NCI-H226 (cell line): ENCODE data around the gene CCR5AS.
"Not testable (repeated sequence)": the region's sequence is repeated elsewhere in the genome, so short reads cannot be mapped to it uniquely, and the experiment has no call there.

Experiments used
- DNase-seq: peaks from one replicate; pipeline ENCODE4 v3.0.0-alpha.2; 2015

The CCR5AS gene

DNA sequence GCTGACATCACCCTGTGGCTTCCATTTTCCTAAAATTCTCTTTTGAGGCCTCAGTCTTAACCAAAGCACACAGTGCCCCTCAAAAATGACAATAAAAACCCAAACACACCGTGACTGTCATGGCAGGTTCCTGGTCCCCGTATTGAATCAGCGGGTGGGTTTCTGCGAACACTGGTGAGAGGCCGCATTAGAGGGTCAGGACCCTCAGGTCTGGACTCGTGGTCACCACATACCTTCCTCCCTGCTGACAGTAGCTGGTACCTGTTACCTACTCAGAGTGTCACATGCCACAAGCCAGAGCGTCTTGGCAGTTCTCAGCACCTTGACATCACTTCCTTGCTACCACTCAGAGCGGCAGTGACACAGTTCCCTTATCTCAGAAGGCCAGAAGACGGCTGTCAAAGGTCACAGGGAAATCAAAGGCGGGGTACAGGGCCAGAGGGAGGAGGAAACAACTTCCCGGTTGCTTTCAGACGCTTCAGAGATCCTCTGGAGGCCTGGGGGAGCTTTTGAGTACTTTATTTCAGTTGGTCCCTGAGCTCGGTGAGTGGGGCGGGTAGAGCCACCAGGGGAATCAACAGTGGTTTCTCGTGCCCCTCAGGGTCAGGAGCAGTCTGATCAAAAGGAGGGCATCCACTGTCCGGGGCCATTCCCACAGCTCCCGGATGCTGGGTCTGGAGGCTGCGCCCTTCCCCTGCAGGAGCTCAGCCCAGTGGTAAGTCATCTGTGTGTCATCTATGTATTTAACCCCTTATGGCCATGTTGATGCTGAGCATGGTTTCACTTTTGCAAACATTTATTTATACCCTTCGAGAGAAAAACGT, at the start of gene CCR5AS, which contains the start of gene CCRL2:
CCR5AS (minus strand) TSS at position 279 of the 824 bp plus-strand sequence.
CCRL2 (plus strand) TSS at position 472 of the 824 bp plus-strand sequence. CDS start 821 bp downstream, outside the sequence.
- peak; percentile 72 for DNase-seq

DNA sequence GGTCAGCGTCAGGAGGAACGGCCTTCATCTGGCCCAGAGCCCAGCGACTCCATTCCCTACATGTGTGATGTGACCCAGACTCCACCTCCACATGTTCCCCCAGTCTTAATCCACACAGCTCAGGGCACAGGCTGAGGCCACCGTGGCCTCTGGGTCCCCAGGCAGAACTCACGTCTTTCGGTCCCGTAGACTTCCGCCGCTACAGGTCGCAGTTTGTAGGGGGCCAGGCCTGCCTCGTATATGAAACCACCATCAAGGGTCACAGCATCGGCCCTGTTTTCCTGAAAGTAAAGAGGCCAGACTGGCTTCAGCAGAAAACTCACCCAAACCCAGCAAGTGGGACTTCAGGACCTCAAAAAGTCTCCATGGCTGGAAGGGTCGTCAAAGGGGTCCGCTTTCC, 49.3 kb upstream of the CCR5AS start:
- DNase-seq: no peak

DNA sequence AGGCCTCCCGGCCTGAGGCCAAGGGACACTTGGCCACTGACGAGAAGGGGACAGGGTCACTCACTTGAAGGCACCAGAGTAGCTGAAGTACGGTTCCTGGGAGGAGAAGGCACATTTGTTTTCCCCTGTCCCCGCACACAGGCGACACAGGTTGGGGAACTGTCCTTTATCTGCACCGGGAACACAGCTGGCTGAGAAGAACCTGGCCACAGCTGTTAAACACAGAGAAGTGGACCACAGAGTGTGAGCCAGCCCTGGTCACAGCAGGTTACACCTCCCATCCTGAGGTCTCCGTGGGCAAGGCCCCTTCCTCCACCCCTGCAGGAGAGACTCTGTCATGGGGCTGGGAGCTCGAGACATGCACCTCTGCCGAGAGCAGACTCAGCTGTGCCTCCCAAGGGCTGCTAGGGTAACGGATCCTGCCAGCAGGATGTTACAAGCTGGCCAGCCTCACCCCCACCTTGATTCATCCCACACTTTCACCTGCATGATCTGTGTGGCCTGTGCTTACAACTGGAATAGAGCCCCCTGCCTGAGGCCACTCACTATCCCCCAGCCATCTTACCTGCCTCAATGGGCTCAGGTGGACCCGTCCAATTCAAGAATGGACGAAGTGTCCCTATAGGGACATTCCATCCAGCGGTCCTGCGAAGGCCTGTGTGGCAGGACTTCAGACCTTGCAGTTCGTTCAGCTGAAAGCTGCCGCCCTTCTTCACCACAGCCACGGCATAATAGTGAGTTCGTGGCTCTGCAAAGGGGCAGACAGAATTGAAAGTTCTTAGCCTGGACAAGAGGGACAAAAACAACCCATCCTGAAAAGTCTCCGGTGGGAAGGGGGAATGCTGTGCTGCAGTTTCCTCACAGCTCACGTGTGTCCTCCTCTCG, 48.6 kb upstream of the CCR5AS start:
- DNase-seq: no peak

DNA sequence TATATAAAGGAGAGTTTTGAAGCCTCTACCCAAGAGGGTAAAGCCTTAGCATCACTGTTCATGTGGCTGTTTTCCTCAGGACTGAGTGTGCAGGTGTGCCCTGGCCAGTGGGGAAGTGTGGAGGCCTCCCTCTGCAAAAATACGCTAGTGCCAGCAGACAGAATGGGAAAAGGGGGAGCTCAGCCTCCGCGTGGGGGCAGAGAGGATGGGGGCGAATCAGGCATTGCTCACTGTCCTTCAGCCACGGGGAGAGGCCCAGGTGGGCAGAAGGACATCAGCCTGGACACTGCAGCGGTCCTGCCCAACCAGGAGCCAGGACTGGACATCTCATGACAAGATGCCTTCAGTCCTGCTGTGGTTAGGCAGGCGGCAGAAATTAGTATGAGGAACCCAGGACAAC, 47.7 kb upstream of the CCR5AS start:
- no peak for DNase-seq

DNA sequence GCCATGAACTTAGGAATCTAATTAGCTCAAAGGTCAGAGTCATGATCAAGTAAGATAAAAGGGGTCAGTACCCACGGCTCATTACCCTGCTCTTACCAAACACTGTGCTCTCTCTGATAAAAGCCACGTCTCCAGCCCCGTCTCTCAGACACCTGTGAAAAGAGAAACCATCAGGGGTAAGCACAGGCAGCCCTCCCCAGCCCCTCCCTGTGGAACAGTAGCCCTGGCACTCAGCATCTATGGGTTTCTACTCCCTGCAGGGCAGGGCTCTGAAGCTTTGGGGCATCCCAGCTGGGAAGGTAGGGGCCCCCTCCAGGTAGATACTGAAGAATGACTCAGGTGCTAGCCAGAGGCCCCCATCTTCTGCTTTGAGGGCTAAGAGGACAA, 47.3 kb upstream of the CCR5AS start:
- DNase-seq: no peak

DNA sequence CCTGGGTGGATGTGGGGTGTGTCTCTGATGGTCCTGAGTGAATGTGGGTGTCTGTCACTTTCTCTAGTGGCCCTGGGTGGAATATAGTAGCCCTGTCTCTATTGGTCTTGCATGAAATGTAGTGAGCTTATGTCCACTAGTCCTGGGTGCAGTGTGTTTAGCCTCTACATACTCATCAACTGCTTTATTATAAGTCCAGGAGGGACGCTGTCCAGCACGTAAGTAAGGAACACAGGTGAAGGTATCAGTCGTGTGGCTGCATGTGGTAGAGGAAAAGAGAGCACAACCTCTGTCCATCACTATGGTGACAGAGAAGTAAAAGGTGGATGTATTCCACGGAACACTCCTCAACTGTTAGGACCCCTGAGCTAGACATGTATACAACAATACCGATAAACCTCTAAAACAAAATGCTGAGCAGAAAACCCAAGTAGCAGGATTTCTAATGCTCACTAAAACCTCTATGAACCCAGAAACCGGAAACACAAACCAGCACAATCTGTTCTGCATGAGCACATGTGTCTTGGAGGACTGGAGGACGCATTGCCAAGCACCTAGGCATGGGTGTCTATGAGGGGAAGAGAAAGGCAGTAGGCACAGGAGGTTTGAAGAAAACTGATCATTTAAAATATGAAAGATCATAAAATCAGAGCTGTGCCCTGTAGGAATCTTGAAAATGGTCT, 46.8 kb upstream of the CCR5AS start:
- DNase-seq: no peak

DNA sequence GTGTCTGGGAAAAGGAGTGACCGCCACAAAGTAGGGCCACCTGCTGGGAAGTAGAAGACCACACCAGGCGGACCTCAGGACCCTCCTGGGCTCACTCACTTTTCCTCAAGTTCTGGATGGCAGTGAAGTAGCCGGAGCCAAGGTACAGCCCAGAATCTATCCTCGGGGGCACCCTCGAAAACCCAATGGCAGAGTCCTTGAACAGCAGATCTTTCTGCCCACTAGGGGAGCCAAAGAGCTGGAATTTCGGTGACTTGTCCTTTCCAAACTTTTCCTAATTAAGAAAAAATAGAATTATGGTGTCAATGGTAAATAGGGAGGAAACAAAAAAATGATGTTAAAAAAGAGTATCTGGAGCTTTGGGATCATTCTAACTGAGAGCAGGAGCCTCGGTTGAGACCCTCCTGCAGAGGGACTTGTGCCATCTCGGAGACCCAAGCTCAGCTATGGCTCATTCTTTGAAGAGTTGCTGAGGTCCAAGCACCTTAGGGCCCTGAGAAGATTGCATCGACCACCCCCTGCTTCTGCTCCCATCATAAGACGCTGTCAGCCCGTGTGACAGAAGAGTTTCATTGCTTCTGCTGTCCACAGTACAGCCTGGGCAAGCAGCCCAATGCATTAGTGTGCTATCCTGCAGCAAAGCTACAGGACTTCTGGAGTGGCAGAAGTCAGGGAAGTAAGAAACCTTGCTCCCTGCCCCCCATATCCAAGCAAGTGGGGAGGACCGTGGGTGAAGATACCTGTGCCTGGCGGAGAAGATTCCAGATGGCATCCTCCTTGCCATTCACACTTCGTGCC, 43.1 kb upstream of the CCR5AS start:
- no peak for DNase-seq

DNA sequence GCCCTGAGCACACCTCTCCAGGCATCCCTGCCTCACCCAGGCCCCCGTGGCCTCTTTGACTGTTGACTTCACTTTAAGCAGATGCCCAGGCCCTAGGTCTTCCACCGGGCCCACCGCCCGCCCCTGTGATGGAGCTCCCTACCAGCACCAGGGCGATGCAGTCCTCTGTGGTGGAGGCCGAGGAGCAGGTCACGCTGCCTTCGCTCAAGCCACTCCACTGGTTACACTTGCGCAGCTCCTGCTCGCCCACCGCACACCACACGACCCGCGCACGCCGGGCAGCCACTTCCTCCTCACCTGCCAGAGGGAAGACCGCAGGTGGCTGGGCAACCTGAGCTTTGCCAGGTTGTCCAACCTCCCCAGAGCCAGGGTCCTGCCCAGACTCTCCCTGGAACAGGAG, 41.9 kb upstream of the CCR5AS start:
- DNase-seq: no peak

DNA sequence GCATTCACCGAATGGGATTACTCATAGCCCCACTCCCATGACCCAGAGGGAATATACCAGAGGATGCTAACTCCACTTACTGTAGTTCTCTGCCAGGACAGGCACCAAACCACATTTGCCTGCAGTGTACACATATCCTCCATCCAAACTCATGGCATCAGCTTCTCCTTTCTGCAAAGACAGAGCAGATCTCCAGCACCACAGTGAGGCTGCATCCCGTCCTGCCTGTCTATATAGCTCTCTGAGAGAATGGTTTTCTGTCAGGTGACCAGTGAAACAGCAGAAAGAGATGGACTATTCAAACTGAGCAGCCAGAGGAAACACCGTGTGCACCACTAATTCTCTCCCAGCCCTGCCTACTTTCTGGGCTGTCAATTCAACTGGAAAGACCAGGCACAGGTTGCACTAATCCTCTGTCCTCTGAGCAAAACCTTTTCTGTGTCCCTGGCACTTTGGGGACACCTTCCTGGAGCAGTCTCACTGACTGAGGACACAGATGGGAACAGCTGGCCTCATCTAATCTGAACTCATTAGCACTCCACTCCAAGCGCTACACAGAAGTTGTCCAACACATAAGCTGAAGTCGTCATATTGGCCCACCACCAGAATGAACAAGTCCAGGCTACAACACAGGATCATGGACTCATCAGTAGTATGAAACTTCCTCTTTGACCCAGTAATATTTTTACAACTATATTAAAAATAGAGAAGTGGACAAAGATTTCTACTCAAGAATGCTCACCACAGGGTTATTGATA, 40.5 kb upstream of the CCR5AS start:
- DNase-seq: no peak

DNA sequence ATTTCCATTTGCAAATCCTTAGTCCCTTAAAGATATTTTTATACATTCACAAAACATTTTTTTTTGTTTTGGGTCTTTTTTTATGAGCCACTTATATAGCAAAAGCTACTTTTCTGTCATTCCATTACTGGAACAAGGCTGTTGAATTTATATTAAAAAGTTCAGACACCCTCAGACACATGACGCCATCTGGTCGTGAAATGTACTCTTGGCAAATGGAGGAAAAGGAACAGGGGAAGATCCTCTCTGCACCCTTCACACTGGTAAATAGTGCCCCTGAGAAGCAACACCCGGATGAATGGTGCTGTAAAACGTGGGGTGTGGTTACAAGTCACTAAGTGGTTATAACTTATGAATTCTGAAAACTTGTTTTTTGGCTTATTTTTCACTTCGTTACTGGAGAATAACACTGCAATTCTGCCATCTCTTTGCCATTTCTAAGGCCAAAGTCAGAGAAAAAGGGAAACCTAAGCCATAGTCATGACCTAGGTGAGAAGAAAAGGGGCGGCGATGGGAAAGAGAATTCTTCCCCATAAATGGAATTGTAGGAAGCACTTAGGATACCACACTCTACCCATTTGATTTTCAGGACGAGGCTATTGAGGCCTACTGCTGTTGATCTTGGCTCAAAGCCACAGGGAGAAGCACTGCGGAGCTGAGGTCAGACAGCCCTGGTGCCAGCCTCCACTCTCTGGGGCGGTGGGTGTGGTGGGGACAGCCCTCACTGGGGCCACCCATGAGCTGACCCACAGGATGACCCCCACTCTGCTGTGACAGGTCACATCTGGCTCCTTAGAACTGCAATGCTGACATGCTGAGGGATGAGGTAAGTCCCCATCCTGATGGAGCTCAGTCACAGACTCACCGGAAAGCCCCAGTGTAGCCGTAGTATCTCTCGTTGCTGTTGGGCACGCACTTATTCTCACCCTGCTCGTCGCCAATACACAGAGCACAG, 36.0 kb upstream of the CCR5AS start:
- DNase-seq: no peak

DNA sequence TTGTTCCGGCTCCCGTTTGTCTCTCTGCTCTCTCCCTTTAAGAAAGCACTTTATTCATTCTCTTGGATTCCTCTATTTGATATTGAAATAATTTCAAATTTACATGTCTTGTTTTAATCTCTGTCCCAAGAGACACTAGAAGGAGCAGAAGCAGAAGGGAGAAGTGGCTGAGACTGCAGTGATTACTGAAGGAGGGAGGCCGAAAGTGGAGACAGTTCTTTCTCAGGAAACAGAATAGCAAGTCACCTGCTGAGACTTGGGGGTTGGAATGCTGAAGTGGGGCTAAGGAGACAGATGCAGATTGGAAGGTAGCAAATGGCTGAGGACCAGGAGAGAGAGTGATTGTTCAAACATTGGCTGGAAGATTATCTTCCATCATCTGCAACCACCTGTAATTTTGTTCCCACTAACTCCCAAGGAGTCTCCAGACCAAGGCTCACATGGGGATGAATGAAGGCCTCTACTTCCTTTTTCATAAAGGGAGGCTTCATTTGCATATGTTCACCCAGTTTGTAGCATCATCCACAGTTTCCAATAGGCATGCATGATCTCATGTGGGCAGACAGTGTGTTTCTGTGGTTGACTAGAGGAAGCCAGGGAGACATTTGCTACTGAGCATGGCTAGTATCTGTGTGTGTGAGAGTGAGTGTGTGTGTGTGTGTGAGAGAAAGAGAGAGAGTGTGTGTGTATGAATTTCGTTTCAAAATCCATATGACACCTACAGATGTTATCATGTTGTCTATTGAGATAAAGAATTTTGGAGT, 33.8 kb upstream of the CCR5AS start:
- no peak for DNase-seq

DNA sequence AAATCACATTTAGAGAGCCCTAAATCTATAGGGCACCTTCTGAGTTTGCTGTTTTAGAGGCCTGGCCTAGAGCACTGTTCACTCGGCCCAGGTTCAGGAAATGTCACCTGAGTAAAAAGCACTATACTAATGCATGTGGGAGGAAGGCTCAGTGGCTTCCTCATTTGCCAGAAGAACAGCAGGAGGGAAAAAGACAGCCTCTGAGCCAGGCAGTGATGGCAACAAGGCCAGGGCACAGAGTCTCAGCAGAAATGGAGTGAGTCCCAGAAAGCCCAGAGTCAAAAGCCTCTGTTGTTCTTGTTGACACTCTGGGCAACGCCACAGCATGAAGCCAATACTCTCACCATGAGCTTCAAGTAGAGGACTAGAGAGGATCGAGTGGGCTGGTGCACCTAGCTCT, 32.0 kb upstream of the CCR5AS start:
- no peak for DNase-seq

DNA sequence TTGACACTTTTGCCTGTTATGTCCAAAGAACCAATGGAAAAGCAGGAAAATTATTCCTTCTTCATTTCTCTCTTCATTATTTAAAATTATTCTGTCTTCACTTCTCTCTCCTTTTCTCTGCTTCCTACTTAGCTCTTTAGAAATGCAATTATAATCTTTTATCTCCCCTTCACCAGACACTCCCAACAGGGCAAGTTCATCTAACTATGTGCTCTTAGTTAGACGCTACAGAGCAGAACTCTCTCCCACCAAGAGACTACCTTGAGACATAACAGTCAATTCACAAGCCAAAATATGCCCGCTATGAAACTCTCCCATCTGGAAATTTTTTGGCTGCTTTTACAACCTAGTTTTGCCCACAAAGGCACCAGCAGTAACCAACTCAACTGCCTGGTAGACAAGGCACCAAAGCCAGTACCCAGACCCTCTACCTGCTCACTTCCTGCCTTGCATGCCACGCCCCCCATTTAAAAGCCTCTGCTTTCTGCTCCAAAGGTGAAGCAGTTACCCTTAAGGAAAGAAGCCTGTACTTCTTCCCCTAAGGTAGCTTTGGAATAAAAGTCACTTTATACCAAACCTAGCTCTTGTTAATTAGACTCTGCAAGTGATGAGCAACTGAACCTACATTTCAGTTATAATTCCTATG, 28.3 kb upstream of the CCR5AS start:
- no peak for DNase-seq

DNA sequence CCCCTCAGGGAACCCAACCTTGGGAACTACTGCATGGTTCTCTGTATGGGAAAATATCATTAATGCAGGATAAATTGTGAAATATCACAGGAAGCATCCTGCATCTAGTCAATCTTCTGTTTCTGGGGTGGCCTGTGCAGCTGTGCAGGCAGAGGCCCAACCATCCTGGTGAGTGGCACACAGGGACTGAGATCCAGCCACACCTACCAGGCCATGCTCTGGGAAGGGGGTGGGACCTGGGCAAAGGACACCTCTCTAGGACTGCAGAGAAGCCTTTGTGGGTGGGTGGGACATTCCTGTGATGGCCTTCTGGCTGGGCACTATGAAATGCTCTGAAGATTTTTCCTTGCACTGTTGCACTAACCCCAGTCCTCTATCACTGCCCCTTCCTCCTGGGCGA, 27.0 kb upstream of the CCR5AS start:
- no peak for DNase-seq

DNA sequence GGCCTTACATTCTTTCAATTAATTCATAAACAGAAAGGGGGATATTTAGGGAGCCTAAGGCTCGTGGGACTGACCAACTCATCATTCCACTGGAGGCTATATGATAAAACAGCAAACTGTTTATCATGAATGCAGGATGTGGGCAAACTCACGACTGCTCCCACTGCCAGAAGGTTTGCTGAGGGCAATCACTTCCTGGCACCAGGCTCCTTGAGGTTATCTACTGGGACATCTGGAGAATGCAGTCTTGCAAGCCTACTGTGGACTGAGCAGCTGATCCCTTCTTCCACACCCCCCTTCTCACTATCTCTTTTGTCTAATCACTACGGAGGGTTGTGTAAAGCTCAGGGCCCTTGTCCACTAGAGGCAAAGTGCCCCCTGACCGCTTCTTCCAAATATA, 26.3 kb upstream of the CCR5AS start:
- peak; percentile 81 for DNase-seq

DNA sequence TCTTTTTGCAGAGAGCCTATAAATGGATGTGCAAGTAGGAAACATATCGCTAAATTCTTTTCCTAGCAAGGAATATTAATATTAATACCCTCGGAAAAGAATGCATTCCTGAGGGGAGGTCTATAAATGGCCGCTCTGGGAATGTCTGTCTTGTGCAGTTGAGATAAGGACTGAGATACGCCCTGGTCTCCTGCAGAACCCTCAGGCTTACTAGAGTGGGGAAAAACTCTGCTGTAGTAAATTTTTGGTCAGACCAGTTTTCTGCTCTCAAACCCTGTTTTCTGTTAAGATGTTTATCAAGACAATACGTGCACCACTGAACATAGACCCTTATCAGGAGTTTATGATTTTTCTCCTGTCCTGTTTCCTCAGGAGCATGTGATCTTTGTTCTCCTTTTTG, 25.0 kb upstream of the CCR5AS start:
- DNase-seq: not testable (repeated sequence)

DNA sequence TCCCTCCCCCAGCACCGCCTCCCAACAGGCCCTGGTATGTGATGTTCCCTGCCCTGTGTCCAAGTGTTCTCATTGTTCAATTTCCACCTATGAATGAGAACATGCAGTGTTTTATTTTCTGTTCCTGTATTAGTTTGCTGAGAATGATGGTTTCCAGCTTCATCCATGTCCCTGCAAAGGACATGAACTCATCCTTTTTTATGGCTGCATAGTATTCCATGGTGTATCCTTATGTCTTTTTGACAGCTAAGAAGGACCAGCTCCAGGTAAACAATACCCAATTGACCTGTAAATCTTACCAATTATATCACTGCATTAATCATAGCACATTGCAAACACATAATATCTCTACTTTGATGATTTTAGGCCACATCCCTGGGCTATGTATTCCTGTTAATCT, 24.0 kb upstream of the CCR5AS start:
- DNase-seq: not testable (repeated sequence)

DNA sequence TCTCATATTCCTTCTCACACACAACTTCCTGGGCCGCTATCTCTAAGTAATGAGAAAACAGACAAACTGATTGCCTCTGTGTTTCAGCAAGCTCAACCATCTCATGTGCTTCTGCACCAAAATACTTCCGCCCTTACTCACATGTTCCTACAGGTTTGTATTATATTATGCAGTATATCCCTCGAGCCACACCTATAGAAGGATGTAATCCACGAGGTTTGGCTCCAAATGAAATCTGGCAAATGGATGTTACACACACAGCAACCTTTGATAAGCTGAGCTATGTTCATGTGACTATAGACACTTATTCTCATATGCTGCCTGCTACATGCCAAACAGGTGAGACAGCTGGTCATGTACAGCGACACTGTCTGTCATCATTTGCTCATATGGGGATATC, 22.8 kb upstream of the CCR5AS start:
- DNase-seq: peak; percentile 67

DNA sequence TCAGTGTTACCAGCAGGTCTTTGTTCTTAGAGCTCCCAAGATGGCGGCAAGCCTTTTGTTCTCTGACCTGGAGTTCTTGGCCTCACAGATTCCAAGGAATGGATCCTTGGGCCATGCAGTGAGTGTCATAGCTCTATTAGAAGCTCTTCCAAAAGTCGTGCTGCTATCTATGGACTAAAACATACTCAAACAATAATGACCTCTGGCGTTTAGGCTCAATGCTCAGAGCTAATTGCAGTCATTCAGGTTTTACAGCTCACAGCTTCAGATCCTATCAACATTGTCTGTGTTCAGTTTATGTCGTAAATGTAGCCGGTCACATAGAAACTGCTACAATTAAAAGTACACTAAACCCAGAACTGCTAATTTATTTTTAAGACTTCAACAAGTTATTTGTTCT, 22.4 kb upstream of the CCR5AS start:
- DNase-seq: no peak
